ENCODE measurements around the gene SMIM1. TPM values are rescaled to one million over a fixed set of nuclear protein-coding genes. Genes with fewer than 3 reads are reported as not detected.

SMIM1 gene
- total RNA-seq, 1 donor from 2014 or later = 1.0 TPM

DNA sequence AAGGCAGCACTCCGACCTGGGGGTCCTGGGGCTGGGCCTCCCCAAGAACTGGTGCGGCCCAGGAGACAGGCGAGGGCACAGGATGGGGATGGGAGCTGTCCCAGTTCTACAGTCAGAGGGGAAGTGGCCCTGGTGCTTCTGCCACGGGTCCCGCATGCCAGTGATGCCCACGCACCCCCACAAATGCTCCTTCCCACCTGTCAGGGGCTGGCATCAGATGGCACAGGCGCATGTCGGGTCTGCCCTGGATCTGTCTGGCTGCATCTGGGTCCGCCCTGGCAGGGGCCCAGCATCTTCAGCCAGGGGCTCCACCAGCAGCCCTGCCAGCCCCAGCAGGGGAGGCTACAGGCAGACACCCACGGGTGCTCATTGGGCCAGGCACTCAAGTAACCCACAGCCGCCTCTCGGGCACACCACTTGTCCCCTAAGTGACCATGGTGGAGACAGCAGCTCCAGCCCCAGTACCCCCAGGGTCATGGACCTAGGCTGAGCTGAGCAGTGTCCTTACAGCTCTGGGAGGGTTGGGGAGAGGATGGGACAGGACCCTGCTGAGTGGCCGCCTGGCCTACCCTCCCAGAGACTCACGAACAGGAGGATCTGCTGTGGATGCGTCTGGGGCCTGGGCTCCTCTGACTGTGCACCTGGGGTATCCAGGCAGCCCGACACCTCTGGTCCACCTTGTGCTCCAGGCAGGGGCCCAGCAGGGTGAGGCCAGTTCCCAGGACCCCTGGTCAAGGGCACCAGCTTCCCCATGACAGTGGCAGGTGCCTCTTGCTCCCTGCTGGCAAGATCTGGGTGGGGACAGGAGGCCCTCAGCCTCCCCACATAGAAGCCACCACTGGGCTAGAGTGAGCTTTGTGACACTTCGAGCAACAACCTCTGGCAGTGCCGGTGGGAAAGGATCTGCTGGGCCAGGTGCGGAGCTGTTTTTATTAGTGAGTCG lies 5.4 kb downstream of the SMIM1 start:
- Mint-ChIP-seq H3K36me3 (ENCODE audit: low read depth) (peaks cover 20% of the 10 kb centered on the region), H3K27me3 (ENCODE audit: insufficient read depth) (no peaks in the 10 kb centered on the region), H3K9me3 (no peaks in the 10 kb centered on the region), H3K27ac (no peak overlapping the region), H3K4me3 (no peak overlapping the region), H3K4me1 (ENCODE audit: low read depth) (peaks cover 4% of the 10 kb centered on the region)
- no peak for DNase-seq (ENCODE audit: low spot score)
- intact Hi-C loops (cut with micrococcal nuclease) = loop anchor here (10.0 kb wide), 1 partner anchor 153 kb away; the partner anchor contains the start of gene TPRG1L

DNA sequence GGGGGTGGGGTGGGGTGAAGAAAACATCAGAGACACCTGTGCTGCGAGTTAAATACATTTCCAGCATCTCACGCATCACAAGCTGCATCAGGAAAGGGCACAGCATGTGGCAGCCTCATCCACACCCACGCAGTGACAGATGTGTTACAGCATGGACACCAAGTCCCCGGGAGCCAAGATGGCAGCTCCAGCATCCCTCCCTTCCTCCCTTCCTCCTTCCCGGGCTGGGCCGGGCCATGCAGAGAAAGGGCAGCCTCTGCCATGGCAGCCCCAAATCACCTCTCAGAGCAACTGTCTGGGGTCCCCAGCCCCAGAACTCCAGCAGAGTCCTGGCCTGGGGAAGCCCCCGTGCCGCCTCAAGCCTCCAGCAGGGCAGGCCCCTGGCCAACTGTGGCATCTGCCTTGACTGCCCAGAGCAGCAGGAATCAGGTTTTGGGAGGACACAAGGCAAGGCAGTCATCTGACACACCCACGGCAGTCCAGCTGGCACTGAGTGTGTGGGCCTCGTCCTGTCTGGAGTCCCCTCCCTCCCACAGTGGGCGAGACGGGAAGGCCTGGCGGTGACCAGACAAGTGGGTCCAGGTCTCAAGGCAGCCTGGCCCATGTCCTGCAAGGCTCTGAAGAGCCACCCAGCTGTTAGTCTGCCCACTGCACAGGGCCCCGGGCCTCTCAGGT lies 6.2 kb downstream of the SMIM1 start:
- H3K27ac Mint-ChIP-seq = no peak overlapping the region
- no peak for DNase-seq (ENCODE audit: low spot score)
- intact Hi-C loops (cut with micrococcal nuclease) = loop anchor here (10.0 kb wide), 1 partner anchor 154 kb away; the partner anchor contains the start of gene TPRG1L
- H3K4me3 Mint-ChIP-seq = no peak overlapping the region
- H3K9me3 Mint-ChIP-seq = no peaks in the 10 kb centered on the region
- peaks cover 20% of the 10 kb centered on the region for H3K36me3 Mint-ChIP-seq (ENCODE audit: low read depth)
- no peaks in the 10 kb centered on the region for H3K27me3 Mint-ChIP-seq (ENCODE audit: insufficient read depth)
- peaks cover 4% of the 10 kb centered on the region for H3K4me1 Mint-ChIP-seq (ENCODE audit: low read depth)

DNA sequence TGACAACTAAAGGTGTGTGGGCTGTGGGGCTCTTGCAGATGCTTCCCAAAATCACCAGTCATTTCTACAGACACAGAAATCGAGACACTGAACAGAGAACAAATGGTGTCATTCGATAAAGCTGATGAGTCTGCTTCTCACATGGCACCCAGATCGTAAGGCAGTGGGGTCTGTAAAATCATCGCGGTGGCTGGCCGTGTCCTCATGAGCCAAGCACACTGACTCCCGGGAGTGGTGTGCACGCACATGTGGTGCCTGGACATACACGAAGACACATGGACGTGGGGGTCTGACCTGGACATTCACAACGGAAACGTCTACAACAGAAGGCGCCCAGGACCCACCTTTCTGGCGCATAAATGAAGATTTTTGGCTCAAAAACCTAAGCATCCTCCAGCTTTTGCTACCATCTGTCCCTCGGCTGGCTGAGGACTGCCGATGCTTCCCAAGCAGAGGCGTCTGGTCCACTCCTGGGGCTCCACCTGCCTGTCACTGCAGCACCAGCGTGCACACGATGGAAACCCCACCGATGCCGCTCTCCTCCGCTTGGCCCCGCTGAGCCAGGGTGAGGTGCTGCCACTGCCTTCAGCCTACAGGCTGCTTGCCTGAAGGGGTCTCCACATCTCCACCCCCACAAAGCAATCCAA lies 6.8 kb downstream of the SMIM1 start:
- Mint-ChIP-seq H3K4me3 (no peak overlapping the region), H3K4me1 (ENCODE audit: low read depth) (peaks cover 4% of the 10 kb centered on the region), H3K9me3 (no peaks in the 10 kb centered on the region), H3K36me3 (ENCODE audit: low read depth) (peaks cover 26% of the 10 kb centered on the region), H3K27ac (no peak overlapping the region), H3K27me3 (ENCODE audit: insufficient read depth) (no peaks in the 10 kb centered on the region)
- DNase-seq (ENCODE audit: low spot score) = no peak
- intact Hi-C loops (cut with micrococcal nuclease) = loop anchor here (10.0 kb wide), 1 partner anchor 155 kb away; the partner anchor contains the start of gene TPRG1L

DNA sequence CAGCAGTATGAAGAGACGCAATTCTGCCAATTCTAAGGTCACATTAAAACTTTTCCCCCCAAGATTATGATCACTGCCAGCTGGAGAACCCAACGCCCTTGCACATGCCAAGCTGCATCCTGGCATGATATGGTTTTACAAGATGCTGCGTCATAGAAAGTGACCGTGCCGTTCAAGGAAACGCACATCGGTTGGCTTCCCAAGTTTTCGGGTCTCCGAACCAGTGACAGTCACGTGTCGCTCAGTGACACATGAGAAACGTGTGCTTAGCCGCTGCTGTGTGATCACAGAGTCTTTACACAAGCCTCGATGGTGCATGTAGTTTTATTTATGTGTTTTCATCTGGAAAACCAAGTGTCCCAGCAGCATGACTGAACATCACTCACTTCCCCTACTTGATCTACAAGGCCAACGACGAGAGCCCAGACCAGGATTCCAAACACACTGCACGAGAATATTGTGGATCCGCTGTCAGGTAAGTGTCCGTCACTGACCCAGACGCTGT lies 7.4 kb downstream of the SMIM1 start:
- DNase-seq (ENCODE audit: low spot score) = no peak
- Mint-ChIP-seq H3K27me3 (ENCODE audit: insufficient read depth) (no peaks in the 10 kb centered on the region), H3K27ac (no peak overlapping the region), H3K4me3 (no peak overlapping the region), H3K9me3 (no peaks in the 10 kb centered on the region), H3K4me1 (ENCODE audit: low read depth) (peaks cover 4% of the 10 kb centered on the region), H3K36me3 (ENCODE audit: low read depth) (peaks cover 28% of the 10 kb centered on the region)
- intact Hi-C loops (cut with micrococcal nuclease) = loop anchor here (10.0 kb wide), 1 partner anchor 155 kb away; the partner anchor contains the start of gene TPRG1L

DNA sequence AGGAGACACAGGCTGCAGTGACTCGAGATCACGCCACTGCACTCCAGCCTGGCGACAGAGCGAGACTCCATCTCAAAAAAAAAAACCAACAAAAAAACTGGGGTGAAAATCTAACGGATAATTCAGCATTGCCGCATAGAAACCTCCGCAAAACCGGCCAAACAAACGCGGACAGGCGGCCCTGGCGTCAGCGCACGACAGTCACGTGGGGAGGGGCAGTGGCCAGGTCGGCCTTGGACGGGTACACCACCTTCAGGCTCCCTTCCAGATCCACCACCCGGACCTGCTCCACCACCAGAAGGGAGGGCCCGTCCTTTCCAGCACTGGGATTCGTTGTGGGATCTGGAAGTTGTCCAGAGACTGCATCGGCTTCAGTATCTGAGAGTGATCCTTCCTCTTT lies 8.4 kb downstream of the SMIM1 start:
- no peaks in the 10 kb centered on the region for H3K9me3 Mint-ChIP-seq
- H3K4me3 Mint-ChIP-seq = no peak overlapping the region
- DNase-seq (ENCODE audit: low spot score) = no peak
- peaks cover under 1% of the 10 kb centered on the region for H3K4me1 Mint-ChIP-seq (ENCODE audit: low read depth)
- no peak overlapping the region for H3K27ac Mint-ChIP-seq
- H3K27me3 Mint-ChIP-seq (ENCODE audit: insufficient read depth) = no peaks in the 10 kb centered on the region
- H3K36me3 Mint-ChIP-seq (ENCODE audit: low read depth) = peaks cover 33% of the 10 kb centered on the region
- intact Hi-C loops (cut with micrococcal nuclease) = no loop called here

DNA sequence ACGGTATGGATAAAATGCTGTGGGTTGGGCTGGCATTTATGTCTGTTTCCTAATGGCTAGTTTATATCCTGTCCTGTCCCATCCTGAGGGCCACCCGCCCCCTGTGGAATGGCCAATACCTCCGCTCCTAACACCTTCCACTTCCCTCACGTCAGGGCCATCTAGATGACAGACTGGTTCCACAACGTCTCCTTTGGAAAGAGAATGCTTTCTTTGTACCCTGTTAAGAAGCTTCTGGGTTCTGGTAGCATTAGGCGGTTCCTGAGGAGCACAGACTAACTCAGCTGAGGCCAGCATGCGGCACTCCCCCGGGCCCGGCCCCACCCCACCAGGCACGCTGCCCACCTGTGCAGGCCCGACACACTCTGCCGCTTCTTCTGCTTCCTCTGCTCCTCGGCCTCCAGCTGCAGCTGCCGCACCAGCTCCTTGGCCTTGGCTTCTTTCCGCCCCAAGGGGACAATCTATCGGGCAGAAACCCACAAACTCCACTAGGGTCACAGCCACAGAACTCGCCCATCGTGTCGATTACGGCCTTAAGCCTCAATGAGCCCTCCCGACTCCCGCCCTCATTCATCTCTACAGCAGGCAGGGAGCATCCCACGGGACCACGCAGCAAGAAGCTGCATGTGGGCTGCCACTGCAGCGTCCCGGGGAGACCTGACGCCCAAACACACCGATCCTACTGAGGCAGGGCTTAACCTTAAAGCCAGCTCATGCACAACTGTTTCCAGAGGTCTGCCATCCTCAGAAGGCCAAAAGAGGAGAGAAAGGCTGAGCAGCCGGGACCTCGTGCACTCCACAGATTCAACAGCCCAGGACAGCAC lies 11.3 kb downstream of the SMIM1 start:
- H3K27ac Mint-ChIP-seq = no peak overlapping the region
- peaks cover 44% of the 10 kb centered on the region for H3K36me3 Mint-ChIP-seq (ENCODE audit: low read depth)
- DNase-seq (ENCODE audit: low spot score) = no peak
- no peak overlapping the region for H3K4me3 Mint-ChIP-seq
- H3K9me3 Mint-ChIP-seq = no peaks in the 10 kb centered on the region
- intact Hi-C loops (cut with micrococcal nuclease) = no loop called here
- no peaks in the 10 kb centered on the region for H3K27me3 Mint-ChIP-seq (ENCODE audit: insufficient read depth)
- H3K4me1 Mint-ChIP-seq (ENCODE audit: low read depth) = peaks cover 15% of the 10 kb centered on the region

DNA sequence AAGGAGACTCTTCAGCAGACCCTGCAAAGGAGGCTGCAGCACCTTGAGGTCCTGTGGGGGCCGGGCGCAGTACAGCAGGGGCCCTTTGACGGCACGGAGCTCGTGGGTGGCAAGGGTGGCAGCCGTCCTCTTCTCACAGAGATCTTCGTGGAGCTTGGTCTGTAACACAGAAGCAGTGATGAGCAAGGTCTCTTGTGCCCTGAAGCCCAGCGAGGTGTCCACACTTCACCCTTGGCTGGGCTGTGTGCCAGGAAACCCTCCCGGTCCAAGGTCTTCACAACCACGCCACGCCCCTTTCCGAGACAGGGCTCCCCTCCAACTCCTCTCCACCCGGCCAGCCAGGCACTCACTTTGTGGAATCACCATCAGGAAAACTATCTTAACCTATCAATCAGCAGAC lies 12.5 kb downstream of the SMIM1 start:
- Mint-ChIP-seq H3K4me3 (no peak overlapping the region), H3K4me1 (ENCODE audit: low read depth) (peaks cover 15% of the 10 kb centered on the region), H3K36me3 (ENCODE audit: low read depth) (peaks cover 40% of the 10 kb centered on the region), H3K9me3 (no peaks in the 10 kb centered on the region), H3K27ac (no peak overlapping the region), H3K27me3 (ENCODE audit: insufficient read depth) (no peaks in the 10 kb centered on the region)
- no peak for DNase-seq (ENCODE audit: low spot score)
- intact Hi-C loops (cut with micrococcal nuclease) = no loop called here

DNA sequence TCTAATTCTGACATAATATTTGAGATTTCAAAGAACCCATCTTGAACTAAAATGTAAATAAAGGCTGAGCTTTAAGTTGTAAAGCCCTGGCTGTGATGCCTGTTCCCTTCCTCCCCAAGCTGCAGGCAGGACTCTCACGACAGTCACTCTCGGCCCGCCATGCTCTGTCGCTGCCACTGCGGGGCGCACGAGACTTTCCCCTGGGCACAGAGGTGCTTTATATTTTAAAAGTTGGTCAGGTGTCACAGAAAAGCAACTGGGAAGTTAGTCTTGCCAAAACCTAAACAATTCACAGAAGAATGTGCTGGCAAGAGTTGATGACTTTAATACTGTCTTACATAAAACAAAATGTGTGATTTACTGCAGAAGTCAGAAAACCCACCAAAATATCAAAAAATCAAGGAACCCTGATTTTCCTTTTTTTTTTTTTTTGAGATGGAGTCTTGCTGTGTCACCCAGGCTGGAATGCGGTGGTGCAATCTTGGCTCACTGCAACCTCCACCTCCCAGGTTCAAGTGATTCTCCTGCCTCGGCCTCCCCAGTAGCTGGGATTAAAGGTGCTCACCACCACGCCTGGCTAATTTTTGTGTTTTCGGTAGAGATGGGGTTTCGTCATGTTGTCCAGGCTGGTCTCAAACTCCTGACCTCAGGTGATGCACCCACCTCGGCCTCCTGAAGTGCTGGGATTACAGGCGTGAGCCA lies 13.1 kb downstream of the SMIM1 start:
- Mint-ChIP-seq H3K27me3 (ENCODE audit: insufficient read depth) (no peaks in the 10 kb centered on the region), H3K4me1 (ENCODE audit: low read depth) (peaks cover 15% of the 10 kb centered on the region), H3K4me3 (no peak overlapping the region), H3K27ac (no peak overlapping the region), H3K36me3 (ENCODE audit: low read depth) (peaks cover 38% of the 10 kb centered on the region), H3K9me3 (no peaks in the 10 kb centered on the region)
- no peak for DNase-seq (ENCODE audit: low spot score)
- intact Hi-C loops (cut with micrococcal nuclease) = no loop called here

DNA sequence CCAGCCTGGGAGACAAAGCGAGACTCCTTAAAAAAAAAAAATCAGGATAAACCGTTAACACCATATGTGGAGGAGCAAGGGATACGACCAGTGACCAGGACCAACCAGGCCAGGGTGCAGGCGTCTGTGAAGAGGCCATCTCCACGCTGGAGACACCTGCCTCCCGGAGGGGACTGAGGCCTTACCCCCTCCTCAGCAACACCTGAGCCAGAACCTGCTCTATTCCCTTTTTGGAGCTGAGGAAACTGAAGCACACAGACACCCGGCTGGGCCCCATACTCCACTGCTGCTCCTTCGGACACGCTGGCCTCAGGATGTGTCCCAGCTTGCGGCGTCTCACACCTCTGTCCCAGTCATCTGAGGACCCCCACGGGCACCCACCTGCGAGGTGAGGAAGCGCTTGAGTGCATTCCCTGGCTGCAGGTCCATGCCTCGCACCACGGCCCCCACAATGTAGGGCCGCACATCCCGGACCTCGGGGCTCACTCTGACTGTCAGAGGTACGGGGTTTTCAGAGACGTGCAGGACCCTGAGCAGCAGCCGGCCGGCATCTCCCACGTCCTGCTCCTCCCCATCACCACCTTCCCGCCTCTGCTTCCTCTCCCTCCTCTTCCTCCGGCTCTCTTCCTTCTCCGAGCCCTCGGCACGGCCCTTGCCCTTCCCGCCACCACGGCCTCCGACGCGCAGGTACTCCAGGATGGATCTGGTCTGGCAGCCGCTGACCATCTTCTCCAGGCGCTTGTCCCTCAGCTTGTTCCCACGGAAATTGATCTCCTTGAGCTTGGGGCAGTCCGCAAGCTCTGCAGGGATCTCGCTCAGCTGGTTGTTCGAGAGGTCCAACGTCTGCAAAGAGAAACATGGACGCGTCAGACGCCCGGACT lies 14.2 kb downstream of the SMIM1 start:
- no peaks in the 10 kb centered on the region for H3K9me3 Mint-ChIP-seq
- H3K27ac Mint-ChIP-seq = no peak overlapping the region
- intact Hi-C loops (cut with micrococcal nuclease) = loop anchor here (1.0 kb wide), 1 partner anchor 10 kb away; the partner anchor contains the start of gene LRRC47
- H3K27me3 Mint-ChIP-seq (ENCODE audit: insufficient read depth) = no peaks in the 10 kb centered on the region
- no peak overlapping the region for H3K4me3 Mint-ChIP-seq
- no peak for DNase-seq (ENCODE audit: low spot score)
- H3K36me3 Mint-ChIP-seq (ENCODE audit: low read depth) = peaks cover 32% of the 10 kb centered on the region
- H3K4me1 Mint-ChIP-seq (ENCODE audit: low read depth) = peaks cover 15% of the 10 kb centered on the region

DNA sequence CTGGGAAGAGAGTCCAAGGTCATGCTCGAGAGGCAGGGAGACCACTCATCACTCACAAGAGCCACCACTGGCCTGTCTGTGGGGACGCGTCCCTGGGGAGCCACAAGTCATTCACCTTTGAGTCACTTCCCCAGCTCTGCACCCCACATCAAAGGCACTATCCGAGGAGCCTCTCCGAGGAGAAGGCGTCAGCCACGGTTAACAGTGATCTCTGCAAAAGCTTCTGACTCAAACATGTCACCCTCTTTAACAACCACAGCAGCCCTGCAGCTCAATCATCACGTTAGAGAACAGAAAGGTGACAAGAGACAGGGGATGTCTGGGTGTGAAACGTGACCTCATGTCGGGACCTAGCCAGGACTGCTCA lies 14.8 kb downstream of the SMIM1 start:
- no peaks in the 10 kb centered on the region for H3K9me3 Mint-ChIP-seq
- DNase-seq (ENCODE audit: low spot score) = peak; percentile 47
- intact Hi-C loops (cut with micrococcal nuclease) = loop anchor here (1.0 kb wide), 1 partner anchor 9 kb away; the partner anchor contains the start of gene LRRC47

More for the DNA sequence above, 14.8 kb downstream of the SMIM1 start:
- H3K4me3 Mint-ChIP-seq = no peak overlapping the region
- peaks cover 15% of the 10 kb centered on the region for H3K4me1 Mint-ChIP-seq (ENCODE audit: low read depth)
- H3K27me3 Mint-ChIP-seq (ENCODE audit: insufficient read depth) = no peaks in the 10 kb centered on the region
- peaks cover 27% of the 10 kb centered on the region for H3K36me3 Mint-ChIP-seq (ENCODE audit: low read depth)
- peak overlapping the region; percentile 34 for H3K27ac Mint-ChIP-seq
